ENCODE data around the gene PRDM16.

DNA sequence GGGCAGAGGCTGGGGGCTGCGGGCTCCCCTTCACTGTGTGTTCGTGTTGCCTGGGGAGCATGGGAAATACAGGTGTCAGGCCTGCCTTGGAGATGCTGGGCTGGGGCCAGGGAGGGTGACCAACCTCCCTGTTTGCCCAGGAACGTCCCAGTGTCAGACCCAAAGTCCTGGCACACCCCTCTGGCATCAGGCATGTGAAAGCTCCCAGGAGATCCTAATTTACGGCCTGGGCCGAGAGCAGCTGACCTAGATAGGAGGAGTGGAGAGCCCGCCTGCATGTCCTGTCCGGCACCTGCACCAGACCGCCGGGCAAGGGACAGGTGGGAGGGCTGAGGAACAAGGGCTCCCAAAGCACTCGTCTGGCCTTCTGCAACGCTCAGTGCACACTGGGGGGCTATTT lies 124.8 kb downstream of the PRDM16 start:
- no peak for TF ChIP-seq CTCF (optimal IDR thresholded peaks at IDR 0.05 in 1 of 3, IDR thresholded peaks at IDR 0.05 in 1 of 3, conservative IDR thresholded peaks at IDR 0.05 in 1 of 3; ENCODE audit: extremely low read depth in 1 of 3, insufficient read depth in 2 of 3, low read length in 3 of 3)
- no peak for TF ChIP-seq EZH2 (IDR thresholded peaks at IDR 0.05; ENCODE audit: low read length)
